Neural cell (in vitro differentiated cells): ENCODE results near the gene FHL3.
A peak's percentile ranks its signal among the peaks of the same experiment; 100 is the strongest.

Experiments
- RAD21 ChIP-seq: fragments of 450-650 bp; conservative IDR thresholded peaks from 2 replicates; pipeline ENCODE4 v1.6.1; 2014; ENCODE audit warnings: antibody characterized with exemption, mild to moderate bottlenecking, moderate library complexity
- TF ChIP-seq, protein P1 (sequence below): fragments of 450-650 bp; IDR thresholded peaks from 2 replicates; pipeline ENCODE4 v1.5.1; 2014; ENCODE audit warnings: antibody characterized with exemption, mild to moderate bottlenecking, moderate library complexity; ENCODE audit not compliant: poor library complexity, severe bottlenecking

GRCh38 chr1:38028671-38029070, 23.4 kb upstream of the FHL3 start:
- TF ChIP-seq, protein P1, sequence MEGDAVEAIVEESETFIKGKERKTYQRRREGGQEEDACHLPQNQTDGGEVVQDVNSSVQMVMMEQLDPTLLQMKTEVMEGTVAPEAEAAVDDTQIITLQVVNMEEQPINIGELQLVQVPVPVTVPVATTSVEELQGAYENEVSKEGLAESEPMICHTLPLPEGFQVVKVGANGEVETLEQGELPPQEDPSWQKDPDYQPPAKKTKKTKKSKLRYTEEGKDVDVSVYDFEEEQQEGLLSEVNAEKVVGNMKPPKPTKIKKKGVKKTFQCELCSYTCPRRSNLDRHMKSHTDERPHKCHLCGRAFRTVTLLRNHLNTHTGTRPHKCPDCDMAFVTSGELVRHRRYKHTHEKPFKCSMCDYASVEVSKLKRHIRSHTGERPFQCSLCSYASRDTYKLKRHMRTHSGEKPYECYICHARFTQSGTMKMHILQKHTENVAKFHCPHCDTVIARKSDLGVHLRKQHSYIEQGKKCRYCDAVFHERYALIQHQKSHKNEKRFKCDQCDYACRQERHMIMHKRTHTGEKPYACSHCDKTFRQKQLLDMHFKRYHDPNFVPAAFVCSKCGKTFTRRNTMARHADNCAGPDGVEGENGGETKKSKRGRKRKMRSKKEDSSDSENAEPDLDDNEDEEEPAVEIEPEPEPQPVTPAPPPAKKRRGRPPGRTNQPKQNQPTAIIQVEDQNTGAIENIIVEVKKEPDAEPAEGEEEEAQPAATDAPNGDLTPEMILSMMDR, result peak; percentile 4
- TF ChIP-seq RAD21, result no peak
